ENCODE measurements around the gene DYSF.

DNA sequence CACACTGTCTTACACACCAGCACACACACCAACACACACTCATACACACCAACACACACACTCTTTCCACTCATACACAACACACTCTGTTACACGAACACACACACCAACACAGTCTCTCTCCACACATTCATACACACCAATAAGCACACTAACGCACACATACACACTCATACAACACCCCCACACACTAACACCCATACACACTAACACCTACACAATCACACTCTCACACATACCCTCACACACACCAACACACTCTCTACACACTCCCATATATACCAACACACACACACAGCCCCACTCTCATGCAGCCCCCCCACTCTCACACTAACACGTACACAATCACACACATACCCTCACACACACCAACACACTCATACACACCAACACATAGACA is 123.8 kb downstream of the DYSF start:
- TF ChIP-seq, protein P1, sequence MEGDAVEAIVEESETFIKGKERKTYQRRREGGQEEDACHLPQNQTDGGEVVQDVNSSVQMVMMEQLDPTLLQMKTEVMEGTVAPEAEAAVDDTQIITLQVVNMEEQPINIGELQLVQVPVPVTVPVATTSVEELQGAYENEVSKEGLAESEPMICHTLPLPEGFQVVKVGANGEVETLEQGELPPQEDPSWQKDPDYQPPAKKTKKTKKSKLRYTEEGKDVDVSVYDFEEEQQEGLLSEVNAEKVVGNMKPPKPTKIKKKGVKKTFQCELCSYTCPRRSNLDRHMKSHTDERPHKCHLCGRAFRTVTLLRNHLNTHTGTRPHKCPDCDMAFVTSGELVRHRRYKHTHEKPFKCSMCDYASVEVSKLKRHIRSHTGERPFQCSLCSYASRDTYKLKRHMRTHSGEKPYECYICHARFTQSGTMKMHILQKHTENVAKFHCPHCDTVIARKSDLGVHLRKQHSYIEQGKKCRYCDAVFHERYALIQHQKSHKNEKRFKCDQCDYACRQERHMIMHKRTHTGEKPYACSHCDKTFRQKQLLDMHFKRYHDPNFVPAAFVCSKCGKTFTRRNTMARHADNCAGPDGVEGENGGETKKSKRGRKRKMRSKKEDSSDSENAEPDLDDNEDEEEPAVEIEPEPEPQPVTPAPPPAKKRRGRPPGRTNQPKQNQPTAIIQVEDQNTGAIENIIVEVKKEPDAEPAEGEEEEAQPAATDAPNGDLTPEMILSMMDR (IDR thresholded peaks at IDR 0.05; ENCODE audit: extremely low read depth in 1 of 2, insufficient read depth in 1 of 2, low read depth in 1 of 2, low read length in 2 of 2) = no peak
- TF ChIP-seq POLR2A (IDR thresholded peaks at IDR 0.05; ENCODE audit: low read depth, low read length) = no peak
- no peak for TF ChIP-seq MYC (IDR thresholded peaks at IDR 0.05; ENCODE audit: low read depth, low read length)
- no peak for TF ChIP-seq EZH2 (IDR thresholded peaks at IDR 0.05; ENCODE audit: borderline replicate concordance, low read depth, low read length, severe bottlenecking)
- TF ChIP-seq POLR2AphosphoS5 (IDR thresholded peaks at IDR 0.05; ENCODE audit: insufficient read depth, low read depth, low read length) = no peak
- TF ChIP-seq, protein P2, sequence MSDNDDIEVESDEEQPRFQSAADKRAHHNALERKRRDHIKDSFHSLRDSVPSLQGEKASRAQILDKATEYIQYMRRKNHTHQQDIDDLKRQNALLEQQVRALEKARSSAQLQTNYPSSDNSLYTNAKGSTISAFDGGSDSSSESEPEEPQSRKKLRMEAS (IDR thresholded peaks at IDR 0.05; ENCODE audit: insufficient read depth, insufficient read length) = no peak
- TF ChIP-seq GATA2 (IDR thresholded peaks at IDR 0.05; ENCODE audit: insufficient read depth, insufficient read length, low read depth, low read length) = no peak
- no peak for TF ChIP-seq FOS (IDR thresholded peaks at IDR 0.05; ENCODE audit: borderline replicate concordance, insufficient read depth, low read length)

All from endothelial cell of umbilical vein (primary cell).